GM13976 (cell line): ENCODE results near the gene AK8.

ENCODE experiments used
- DNase-seq: peaks from one replicate; pipeline ENCODE4 v3.0.0; 2012; ENCODE audit warnings: low spot score
- CTCF ChIP-seq: IDR thresholded peaks from 2 replicates; pipeline ENCODE4 v1.5.1; 2012; ENCODE audit warnings: borderline replicate concordance, mild to moderate bottlenecking; ENCODE audit not compliant: insufficient read depth; ENCODE audit errors: extremely low read depth, missing control alignments, control extremely low read depth
- in situ Hi-C: fragments of 300-500 bp; cut with MboI; formaldehyde crosslinking; loops from one replicate; pipeline ENCODE4 v1.12.0; 2022; ENCODE audit warnings: low sequenced_read_pairs, mixed read lengths, inconsistent platforms; ENCODE audit not compliant: unreplicated experiment

AK8 gene

GRCh38 chr9:132837501-132838286, 40.4 kb downstream of the AK8 start:
- TF ChIP-seq CTCF, result no peak
- in situ Hi-C loops, result no loop called here

GRCh38 chr9:132834343-132834742, 43.7 kb downstream of the AK8 start:
- TF ChIP-seq CTCF, result no peak
- in situ Hi-C loops, result no loop called here
- DNase-seq, result no peak

More at GRCh38 chr9:132837501-132838286, 40.4 kb downstream of the AK8 start:
- DNase-seq, result no peak

- no peak for TF ChIP-seq CTCF
- in situ Hi-C loops, result no loop called here
- no peak for DNase-seq
Observed at GRCh38 chr9:132833550-132834121, 44.4 kb downstream of the AK8 start.

- DNase-seq, result no peak
- no peak for TF ChIP-seq CTCF
- in situ Hi-C loops, result no loop called here
Observed at GRCh38 chr9:132832171-132832881, 45.8 kb downstream of the AK8 start.

DNA sequence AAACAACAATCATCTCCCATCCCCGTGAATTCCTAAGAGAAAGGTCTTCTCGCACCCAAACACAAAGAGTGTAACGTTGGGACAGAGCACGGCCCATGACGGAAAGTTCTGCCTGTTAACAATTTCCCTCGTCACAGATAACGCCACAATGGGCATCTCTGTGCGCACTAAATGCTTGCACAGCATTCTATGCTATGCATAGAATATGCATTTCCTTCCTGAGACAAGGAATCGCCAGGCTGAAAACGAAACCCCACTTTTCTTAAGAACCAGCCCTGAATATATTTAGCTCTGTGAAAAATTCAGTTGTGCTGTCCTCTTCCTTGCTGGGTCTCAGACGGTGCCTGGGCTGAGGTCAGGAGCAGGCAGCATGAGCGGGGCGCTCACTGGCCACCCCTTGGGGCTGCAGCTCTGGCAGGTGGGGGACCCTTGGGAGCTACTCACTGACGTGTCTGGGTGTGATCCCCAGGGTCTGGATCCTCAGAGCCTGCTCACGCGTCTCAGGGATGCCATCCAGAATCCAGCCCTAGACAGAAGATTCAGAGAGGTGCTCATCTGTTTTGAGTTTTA, 49.8 kb downstream of the AK8 start:
- DNase-seq, result no peak
- TF ChIP-seq CTCF, result no peak
- in situ Hi-C loops, result no loop called here

DNA sequence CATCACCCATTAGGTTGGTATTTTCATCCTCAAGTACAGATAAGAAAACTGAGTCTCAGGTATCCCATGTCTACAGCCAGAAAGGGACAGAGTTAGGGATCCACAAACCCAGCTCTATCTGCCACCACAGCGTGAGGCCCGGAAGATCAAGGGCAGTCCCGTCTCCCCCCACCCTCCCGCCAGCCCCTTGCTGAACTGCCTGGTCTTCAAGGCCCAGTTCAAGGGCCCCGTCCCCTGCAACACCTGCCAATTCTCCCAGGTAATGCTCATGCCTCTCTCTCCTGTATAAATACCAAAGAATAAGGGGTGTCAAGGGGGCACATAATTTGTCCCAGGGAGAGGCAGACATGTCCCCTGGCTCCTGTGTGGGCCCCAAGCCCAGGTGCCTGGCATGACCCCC, 50.7 kb downstream of the AK8 start:
- TF ChIP-seq CTCF, result no peak

More for the DNA sequence above, 50.7 kb downstream of the AK8 start:
- DNase-seq, result no peak
- in situ Hi-C loops, result no loop called here
